Measurements from ENCODE around the gene RD3L. TPM values are rescaled to one million over a fixed set of nuclear protein-coding genes. Genes with fewer than 3 reads are reported as not detected.

Gene RD3L
- total and polyA plus RNA-seq, 5 experiments from 2014 or later, result not detected

Other genes starting within 250 kb of the RD3L start
- gene XRCC3, start 227.1 kb downstream of the RD3L start, total RNA-seq, result 10 to 100 TPM; 13.8 to 14.1 TPM
- gene XRCC3, start 227.1 kb downstream of the RD3L start, polyA plus RNA-seq, result 1 to 10 TPM; 2.1 to 3.6 (median 3.2) TPM
- gene ZFYVE21, start 226.7 kb downstream of the RD3L start, total RNA-seq, result 10 to 100 TPM; 13.5 to 16.9 TPM
- gene ZFYVE21, start 226.7 kb downstream of the RD3L start, polyA plus RNA-seq, result 1 to 10 TPM; 7.7 to 8.7 (median 8.1) TPM
- 10 to 100 TPM; 38.0 to 40.3 TPM for gene PPP1R13B, start 95.0 kb downstream of the RD3L start, total RNA-seq
- gene PPP1R13B, start 95.0 kb downstream of the RD3L start, polyA plus RNA-seq, result 1 to 10 TPM; 2.5 to 6.8 (median 4.1) TPM
- gene TDRD9, start 14.1 kb downstream of the RD3L start, total RNA-seq, result 1 to 10 TPM in 1 of 2 experiments, under 1 TPM in 1; 0.22 to 1.1 TPM
- under 1 TPM; 0.57 to 0.77 (median 0.74) TPM for gene TDRD9, start 14.1 kb downstream of the RD3L start, polyA plus RNA-seq
- gene ASPG, start 143.2 kb upstream of the RD3L start, total RNA-seq, result not detected
- gene ASPG, start 143.2 kb upstream of the RD3L start, polyA plus RNA-seq, result not detected
- gene KIF26A, start 196.1 kb upstream of the RD3L start, total RNA-seq, result under 1 TPM; 0.10 to 0.11 TPM
- not detected for gene KIF26A, start 196.1 kb upstream of the RD3L start, polyA plus RNA-seq

Measured in naive thymus-derived CD8-positive, alpha-beta T cell (primary cell).